Measurements from ENCODE around the gene BBX.

The BBX gene

DNA sequence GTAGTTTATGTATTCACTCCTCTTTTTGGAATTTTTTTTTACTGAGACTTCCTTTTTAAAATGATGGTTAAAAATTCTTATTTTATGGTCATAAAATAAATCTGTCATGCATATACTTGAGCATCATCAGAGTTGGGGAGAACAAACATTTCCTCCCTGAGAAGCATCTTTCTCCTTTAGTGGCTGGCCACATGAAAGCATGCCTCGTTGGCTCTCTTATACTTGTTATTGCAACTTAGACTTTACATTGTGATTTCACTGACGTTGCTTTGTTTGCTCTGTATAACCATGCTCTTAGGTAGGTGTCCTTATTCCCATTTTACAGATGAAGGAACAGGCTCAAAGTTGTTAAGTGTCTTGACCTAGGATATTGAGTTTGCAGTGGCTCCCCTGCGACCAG, 18.1 kb downstream of the BBX start:
- H2BK120ac ChIP-seq (ENCODE audit: low read depth, low read length): no peak overlapping the region
- no CpG with 5 or more reads among the region's 3 CpGs for WGBS, 2 donors (ENCODE audit: extremely low coverage in 2 of 2, insufficient read length in 2 of 2, insufficient replicate concordance in 1 of 2)
- no peak overlapping the region for H4K8ac ChIP-seq (ENCODE audit: low read depth, low read length)
- no peak overlapping the region for H3K27ac ChIP-seq (replicated peaks; ENCODE audit: low read length)
- no peak overlapping the region for H2BK5ac ChIP-seq (ENCODE audit: low read length)
- no peak overlapping the region for H3K18ac ChIP-seq (ENCODE audit: low read length)
- H3K23ac ChIP-seq (ENCODE audit: low read depth, low read length, poor library complexity): no peak overlapping the region
- no peak overlapping the region for H2BK12ac ChIP-seq (ENCODE audit: low read length)
- no peak overlapping the region for H3K9ac ChIP-seq (ENCODE audit: low read depth, low read length, poor library complexity)
- H3K4ac ChIP-seq (ENCODE audit: low read length): no peak overlapping the region
- H2BK15ac ChIP-seq (ENCODE audit: low read length): no peak overlapping the region
- no peaks in the 10 kb centered on the region for H3K9me3 ChIP-seq (replicated peaks in 1 of 2; ENCODE audit: control insufficient read depth in 2 of 2, insufficient read depth in 1 of 2, low read depth in 1 of 2, low read length in 2 of 2)
- H4K91ac ChIP-seq (ENCODE audit: low read depth, low read length, poor library complexity): no peak overlapping the region
- H2AFZ ChIP-seq (ENCODE audit: low read length): no peak overlapping the region
- no peak overlapping the region for H3K4me3 ChIP-seq (ENCODE audit: low read length in 2 of 2)
- no peaks in the 10 kb centered on the region for H3K79me1 ChIP-seq (ENCODE audit: low read depth, low read length)
- H3K36me3 ChIP-seq (replicated peaks in 1 of 2; ENCODE audit: control insufficient read depth in 2 of 2, insufficient read depth in 2 of 2, low read length in 2 of 2): peaks cover 0 to 15% of the 10 kb centered on the region in 2 donors
- no peak overlapping the region for H2AK5ac ChIP-seq (ENCODE audit: low read depth, low read length)
- no peaks in the 10 kb centered on the region for H3K4me1 ChIP-seq (ENCODE audit: control insufficient read depth in 2 of 2, insufficient read depth in 1 of 2, low read depth in 1 of 2, low read length in 2 of 2)
- no peak overlapping the region for H3K4me2 ChIP-seq (ENCODE audit: insufficient read depth, low read length, poor library complexity, severe bottlenecking)
- no peak for DNase-seq (ENCODE audit: low spot score)
- no peaks in the 10 kb centered on the region for H3K27me3 ChIP-seq (ENCODE audit: control insufficient read depth in 3 of 3, insufficient read depth in 3 of 3, low read depth in 1 of 3, low read length in 3 of 3)
- no peak overlapping the region for H3K14ac ChIP-seq (ENCODE audit: low read length)

GRCh38 chr3:107542665-107543064, 19.9 kb downstream of the BBX start:
- Histone ChIP-seq H3K4me2 (ENCODE audit: insufficient read depth, low read length, poor library complexity, severe bottlenecking) (no peak overlapping the region), H2BK12ac (ENCODE audit: low read length) (no peak overlapping the region)
- no CpG with 5 or more reads among the region's 2 CpGs for WGBS, 2 donors (ENCODE audit: extremely low coverage in 2 of 2, insufficient read length in 2 of 2, insufficient replicate concordance in 1 of 2)

GRCh38 chr3:107543666-107544065, 20.9 kb downstream of the BBX start:
- WGBS, 2 donors (ENCODE audit: extremely low coverage in 2 of 2, insufficient read length in 2 of 2, insufficient replicate concordance in 1 of 2): no CpG with 5 or more reads among the region's 4 CpGs
- H3K27ac ChIP-seq (replicated peaks; ENCODE audit: low read length): no peak overlapping the region
- no peaks in the 10 kb centered on the region for H3K27me3 ChIP-seq (ENCODE audit: control insufficient read depth in 3 of 3, insufficient read depth in 3 of 3, low read depth in 1 of 3, low read length in 3 of 3)
- H3K4ac ChIP-seq (ENCODE audit: low read length): no peak overlapping the region
- H3K18ac ChIP-seq (ENCODE audit: low read length): no peak overlapping the region
- no peak overlapping the region for H3K4me3 ChIP-seq (ENCODE audit: low read length in 2 of 2)
- no peak overlapping the region for H3K9ac ChIP-seq (ENCODE audit: low read depth, low read length, poor library complexity)
- H2AK5ac ChIP-seq (ENCODE audit: low read depth, low read length): no peak overlapping the region
- H3K4me2 ChIP-seq (ENCODE audit: insufficient read depth, low read length, poor library complexity, severe bottlenecking): no peak overlapping the region
- peaks cover 0 to 1% of the 10 kb centered on the region in 2 donors for H3K36me3 ChIP-seq (replicated peaks in 1 of 2; ENCODE audit: control insufficient read depth in 2 of 2, insufficient read depth in 2 of 2, low read length in 2 of 2)
- no peak for DNase-seq (ENCODE audit: low spot score)
- H3K14ac ChIP-seq (ENCODE audit: low read length): no peak overlapping the region
- no peaks in the 10 kb centered on the region for H3K9me3 ChIP-seq (replicated peaks in 1 of 2; ENCODE audit: control insufficient read depth in 2 of 2, insufficient read depth in 1 of 2, low read depth in 1 of 2, low read length in 2 of 2)
- no peak overlapping the region for H2BK5ac ChIP-seq (ENCODE audit: low read length)
- no peaks in the 10 kb centered on the region for H3K79me1 ChIP-seq (ENCODE audit: low read depth, low read length)
- H4K8ac ChIP-seq (ENCODE audit: low read depth, low read length): no peak overlapping the region
- H2BK12ac ChIP-seq (ENCODE audit: low read length): no peak overlapping the region
- H3K23ac ChIP-seq (ENCODE audit: low read depth, low read length, poor library complexity): no peak overlapping the region
- no peak overlapping the region for H2BK15ac ChIP-seq (ENCODE audit: low read length)
- no peaks in the 10 kb centered on the region for H3K4me1 ChIP-seq (ENCODE audit: control insufficient read depth in 2 of 2, insufficient read depth in 1 of 2, low read depth in 1 of 2, low read length in 2 of 2)
- H2AFZ ChIP-seq (ENCODE audit: low read length): no peak overlapping the region
- no peak overlapping the region for H2BK120ac ChIP-seq (ENCODE audit: low read depth, low read length)
- H4K91ac ChIP-seq (ENCODE audit: low read depth, low read length, poor library complexity): no peak overlapping the region

More at GRCh38 chr3:107542665-107543064, 19.9 kb downstream of the BBX start:
- Histone ChIP-seq H2BK120ac (ENCODE audit: low read depth, low read length) (no peak overlapping the region), H3K27me3 (ENCODE audit: control insufficient read depth in 3 of 3, insufficient read depth in 3 of 3, low read depth in 1 of 3, low read length in 3 of 3) (no peaks in the 10 kb centered on the region), H3K14ac (ENCODE audit: low read length) (no peak overlapping the region), H3K27ac (replicated peaks; ENCODE audit: low read length) (no peak overlapping the region), H2BK15ac (ENCODE audit: low read length) (no peak overlapping the region), H4K91ac (ENCODE audit: low read depth, low read length, poor library complexity) (no peak overlapping the region), H3K9me3 (replicated peaks in 1 of 2; ENCODE audit: control insufficient read depth in 2 of 2, insufficient read depth in 1 of 2, low read depth in 1 of 2, low read length in 2 of 2) (no peaks in the 10 kb centered on the region), H2AFZ (ENCODE audit: low read length) (no peak overlapping the region), H4K8ac (ENCODE audit: low read depth, low read length) (no peak overlapping the region), H3K18ac (ENCODE audit: low read length) (no peak overlapping the region), H3K23ac (ENCODE audit: low read depth, low read length, poor library complexity) (no peak overlapping the region), H3K36me3 (replicated peaks in 1 of 2; ENCODE audit: control insufficient read depth in 2 of 2, insufficient read depth in 2 of 2, low read length in 2 of 2) (peaks cover 0 to 3% of the 10 kb centered on the region in 2 donors), H3K4me1 (ENCODE audit: control insufficient read depth in 2 of 2, insufficient read depth in 1 of 2, low read depth in 1 of 2, low read length in 2 of 2) (no peaks in the 10 kb centered on the region), H3K79me1 (ENCODE audit: low read depth, low read length) (no peaks in the 10 kb centered on the region), H3K4ac (ENCODE audit: low read length) (no peak overlapping the region), H2AK5ac (ENCODE audit: low read depth, low read length) (no peak overlapping the region), H3K9ac (ENCODE audit: low read depth, low read length, poor library complexity) (no peak overlapping the region), H2BK5ac (ENCODE audit: low read length) (no peak overlapping the region), H3K4me3 (ENCODE audit: low read length in 2 of 2) (no peak overlapping the region)
- no peak for DNase-seq (ENCODE audit: low spot score)

GRCh38 chr3:107545680-107546120, 22.9 kb downstream of the BBX start:
- no CpG with 5 or more reads among the region's 1 CpG for WGBS, 2 donors (ENCODE audit: extremely low coverage in 2 of 2, insufficient read length in 2 of 2, insufficient replicate concordance in 1 of 2)
- Histone ChIP-seq H3K9me3 (replicated peaks in 1 of 2; ENCODE audit: control insufficient read depth in 2 of 2, insufficient read depth in 1 of 2, low read depth in 1 of 2, low read length in 2 of 2) (no peaks in the 10 kb centered on the region), H3K23ac (ENCODE audit: low read depth, low read length, poor library complexity) (no peak overlapping the region)

More at GRCh38 chr3:107545680-107546120, 22.9 kb downstream of the BBX start:
- no peak overlapping the region for H2BK120ac ChIP-seq (ENCODE audit: low read depth, low read length)
- no peak overlapping the region for H3K14ac ChIP-seq (ENCODE audit: low read length)
- H3K4ac ChIP-seq (ENCODE audit: low read length): no peak overlapping the region
- no peak overlapping the region for H2BK5ac ChIP-seq (ENCODE audit: low read length)
- H3K4me1 ChIP-seq (ENCODE audit: control insufficient read depth in 2 of 2, insufficient read depth in 1 of 2, low read depth in 1 of 2, low read length in 2 of 2): no peaks in the 10 kb centered on the region
- no peak overlapping the region for H4K91ac ChIP-seq (ENCODE audit: low read depth, low read length, poor library complexity)
- H2AK5ac ChIP-seq (ENCODE audit: low read depth, low read length): no peak overlapping the region
- no peak overlapping the region for H2BK12ac ChIP-seq (ENCODE audit: low read length)
- H3K36me3 ChIP-seq (replicated peaks in 1 of 2; ENCODE audit: control insufficient read depth in 2 of 2, insufficient read depth in 2 of 2, low read length in 2 of 2): peaks cover 0 to 4% of the 10 kb centered on the region in 2 donors
- H3K79me1 ChIP-seq (ENCODE audit: low read depth, low read length): no peaks in the 10 kb centered on the region
- DNase-seq (ENCODE audit: low spot score): no peak
- no peak overlapping the region for H2AFZ ChIP-seq (ENCODE audit: low read length)
- H3K27ac ChIP-seq (replicated peaks; ENCODE audit: low read length): no peak overlapping the region
- H3K18ac ChIP-seq (ENCODE audit: low read length): no peak overlapping the region
- no peak overlapping the region for H4K8ac ChIP-seq (ENCODE audit: low read depth, low read length)
- no peak overlapping the region for H3K4me2 ChIP-seq (ENCODE audit: insufficient read depth, low read length, poor library complexity, severe bottlenecking)
- H2BK15ac ChIP-seq (ENCODE audit: low read length): no peak overlapping the region
- H3K27me3 ChIP-seq (ENCODE audit: control insufficient read depth in 3 of 3, insufficient read depth in 3 of 3, low read depth in 1 of 3, low read length in 3 of 3): no peaks in the 10 kb centered on the region
- H3K9ac ChIP-seq (ENCODE audit: low read depth, low read length, poor library complexity): no peak overlapping the region
- H3K4me3 ChIP-seq (ENCODE audit: low read length in 2 of 2): no peak overlapping the region
